ENCODE data around the gene SPECC1L. TPM values are rescaled to one million over a fixed set of nuclear protein-coding genes. Genes with fewer than 3 reads are reported as not detected.
"Not testable (repeated sequence)": the region's sequence is repeated elsewhere in the genome, so short reads cannot be mapped to it uniquely, and the experiment has no call there.

Gene SPECC1L
- total RNA-seq, 1 experiment from 2014 or later: 14.1 TPM

GRCh38 chr22:24305260-24305692, 34.6 kb downstream of the SPECC1L start:
- Histone ChIP-seq H3K9me3 (ENCODE audit: low read length) (no peaks in the 10 kb centered on the region), H3K9me2 (replicated peaks; ENCODE audit: low read length) (no peaks in the 10 kb centered on the region), H3K27me3 (ENCODE audit: low read length) (no peaks in the 10 kb centered on the region), H3K27ac (ENCODE audit: low read length) (peak overlapping the region; percentile 54), H3K36me3 (ENCODE audit: low read depth, low read length) (peaks cover 7% of the 10 kb centered on the region), H3K79me2 (ENCODE audit: low read length) (peaks cover 38% of the 10 kb centered on the region), H3K4me3 (ENCODE audit: low read length) (peak overlapping the region; percentile 15; the same call in 1 of the 2 replicates), H4K20me1 (ENCODE audit: low read length) (peaks cover 3% of the 10 kb centered on the region; the same call in 1 of the 2 replicates), H2AFZ (ENCODE audit: low read length) (no peak overlapping the region), H3K4me1 (ENCODE audit: insufficient read depth, low read length) (peaks cover 39% of the 10 kb centered on the region), H3K9ac (ENCODE audit: low read length) (no peak overlapping the region), H3F3A (ENCODE audit: low read length, unreplicated experiment) (peaks cover 5% of the 10 kb centered on the region), H3K4me2 (ENCODE audit: low read length) (peak overlapping the region; percentile 60; the same call in 1 of the 2 replicates)
- DNase-seq (peak; percentile 62), ATAC-seq (peak; percentile 54)
- POLR2A ChIA-PET (ENCODE audit: unreplicated experiment): no interaction called here
- no TSS peak for BruUV-seq (replicated peaks)
- CTCF ChIA-PET: no interaction called here
- TF ChIP-seq CTCF (conservative IDR thresholded peaks at IDR 0.05; ENCODE audit: low read depth, low read length) (no peak), EZH2phosphoT487 (IDR thresholded peaks at IDR 0.05; ENCODE audit: borderline replicate concordance, low read length) (no peak), EZH2 (IDR thresholded peaks at IDR 0.05; ENCODE audit: low read length, unreplicated experiment) (no peak)
- intact Hi-C loops (cut with micrococcal nuclease): no loop called here

GRCh38 chr22:24310969-24311368, 40.3 kb downstream of the SPECC1L start:
- Histone ChIP-seq H3K9me3 (ENCODE audit: low read length) (no peaks in the 10 kb centered on the region), H4K20me1 (ENCODE audit: low read length) (no peaks in the 10 kb centered on the region), H3K27ac (ENCODE audit: low read length) (peak overlapping the region; percentile 55; the same call in 1 of the 2 replicates), H3K9ac (ENCODE audit: low read length) (no peak overlapping the region), H3K4me2 (ENCODE audit: low read length) (peak overlapping the region; percentile 35), H2AFZ (ENCODE audit: low read length) (no peak overlapping the region), H3K4me3 (ENCODE audit: low read length) (no peak overlapping the region), H3K4me1 (ENCODE audit: insufficient read depth, low read length) (peaks cover 9% of the 10 kb centered on the region; the same call in 1 of the 2 replicates), H3K36me3 (ENCODE audit: low read depth, low read length) (peaks cover 4% of the 10 kb centered on the region), H3F3A (ENCODE audit: low read length, unreplicated experiment) (no peaks in the 10 kb centered on the region), H3K9me2 (replicated peaks; ENCODE audit: low read length) (no peaks in the 10 kb centered on the region), H3K27me3 (ENCODE audit: low read length) (no peaks in the 10 kb centered on the region), H3K79me2 (ENCODE audit: low read length) (peaks cover 29% of the 10 kb centered on the region)
- intact Hi-C loops (cut with micrococcal nuclease): loop anchor here (5.0 kb wide), 1 partner anchor 39 kb away; the partner anchor contains the start of gene SPECC1L
- TF ChIP-seq CTCF (conservative IDR thresholded peaks at IDR 0.05; ENCODE audit: low read depth, low read length): no peak
- no peak for TF ChIP-seq EZH2phosphoT487 (IDR thresholded peaks at IDR 0.05; ENCODE audit: borderline replicate concordance, low read length)
- no peak for TF ChIP-seq EZH2 (IDR thresholded peaks at IDR 0.05; ENCODE audit: low read length, unreplicated experiment)
- ChIA-PET POLR2A (ENCODE audit: unreplicated experiment) (no interaction called here), CTCF (no interaction called here)
- peak; percentile 74 for DNase-seq
- peak; percentile 94 for ATAC-seq
- BruUV-seq (replicated peaks): no TSS peak

- peaks cover 18% of the 10 kb centered on the region; the same call in 1 of the 2 replicates for H3K4me1 ChIP-seq (ENCODE audit: insufficient read depth, low read length)
- no peaks in the 10 kb centered on the region for H3K27me3 ChIP-seq (ENCODE audit: low read length)
- H3K27ac ChIP-seq (ENCODE audit: low read length): no peak overlapping the region
- ChIA-PET CTCF (no interaction called here), POLR2A (ENCODE audit: unreplicated experiment) (no interaction called here)
- H3K4me2 ChIP-seq (ENCODE audit: low read length): no peak overlapping the region
- no peaks in the 10 kb centered on the region for H3K79me2 ChIP-seq (ENCODE audit: low read length)
- no peaks in the 10 kb centered on the region for H3K9me3 ChIP-seq (ENCODE audit: low read length)
- no peaks in the 10 kb centered on the region for H4K20me1 ChIP-seq (ENCODE audit: low read length)
- no peak overlapping the region for H3K4me3 ChIP-seq (ENCODE audit: low read length)
- intact Hi-C loops (cut with micrococcal nuclease): no loop called here
- DNase-seq (no peak), ATAC-seq (no peak; the same call in 1 of the 2 replicates)
- H3F3A ChIP-seq (ENCODE audit: low read length, unreplicated experiment): no peaks in the 10 kb centered on the region
- TF ChIP-seq EZH2phosphoT487 (IDR thresholded peaks at IDR 0.05; ENCODE audit: borderline replicate concordance, low read length) (no peak), CTCF (conservative IDR thresholded peaks at IDR 0.05; ENCODE audit: low read depth, low read length) (no peak), EZH2 (IDR thresholded peaks at IDR 0.05; ENCODE audit: low read length, unreplicated experiment) (no peak)
- H3K36me3 ChIP-seq (ENCODE audit: low read depth, low read length): peaks cover 3% of the 10 kb centered on the region; the same call in 1 of the 2 replicates
- BruUV-seq (replicated peaks): no TSS peak
- H3K9ac ChIP-seq (ENCODE audit: low read length): no peak overlapping the region
- H3K9me2 ChIP-seq (replicated peaks; ENCODE audit: low read length): no peaks in the 10 kb centered on the region
- no peak overlapping the region for H2AFZ ChIP-seq (ENCODE audit: low read length)
Measured at GRCh38 chr22:24315367-24315966, 44.8 kb downstream of the SPECC1L start.

- intact Hi-C loops (cut with micrococcal nuclease); H2AFZ ChIP-seq (ENCODE audit: low read length); H3K4me3 ChIP-seq (ENCODE audit: low read length); H3K79me2 ChIP-seq (ENCODE audit: low read length); H3K9me3 ChIP-seq (ENCODE audit: low read length); H4K20me1 ChIP-seq (ENCODE audit: low read length); BruUV-seq (replicated peaks); H3F3A ChIP-seq (ENCODE audit: low read length, unreplicated experiment); CTCF ChIA-PET; H3K27me3 ChIP-seq (ENCODE audit: low read length); POLR2A ChIA-PET (ENCODE audit: unreplicated experiment); H3K9me2 ChIP-seq (replicated peaks; ENCODE audit: low read length); H3K27ac ChIP-seq (ENCODE audit: low read length); ATAC-seq; H3K4me2 ChIP-seq (ENCODE audit: low read length); H3K9ac ChIP-seq (ENCODE audit: low read length); DNase-seq: not testable (repeated sequence)
- Histone ChIP-seq H3K4me1 (ENCODE audit: insufficient read depth, low read length) (peaks cover 13% of the 10 kb centered on the region; the same call in 1 of the 2 replicates), H3K36me3 (ENCODE audit: low read depth, low read length) (peaks cover 11% of the 10 kb centered on the region)
Measured at GRCh38 chr22:24316264-24316663, 45.6 kb downstream of the SPECC1L start.

Measured in PC-3 (cell line).